Activated T-cell treated with anti-CD3 and anti-CD28 coated beads, Interleukin-2, amount 50 U/mL, for 24 hours (primary cell): ENCODE measurements around the gene KRT3.
"Not testable (repeated sequence)": the region's sequence is repeated elsewhere in the genome, so short reads cannot be mapped to it uniquely, and the experiment has no call there.

ENCODE experiments used
- DNase-seq: peaks from one replicate; pipeline ENCODE4 v3.0.0-alpha.2; 2020
- H3K27ac Mint-ChIP-seq: 2 replicates; pipeline ENCODE4 v1.8.0; 2020; ENCODE audit warnings: mild to moderate bottlenecking, mixed read lengths
- H3K27me3 Mint-ChIP-seq: 2 replicates; pipeline ENCODE4 v1.8.0; 2020; ENCODE audit warnings: mixed read lengths
- H3K36me3 Mint-ChIP-seq: 2 replicates; pipeline ENCODE4 v1.8.0; 2020; ENCODE audit warnings: low read depth, mixed read lengths
- H3K4me1 Mint-ChIP-seq: 2 replicates; pipeline ENCODE4 v1.8.0; 2020; ENCODE audit warnings: low read depth, mixed read lengths
- H3K4me3 Mint-ChIP-seq: 2 replicates; pipeline ENCODE4 v1.8.0; 2020; ENCODE audit warnings: mild to moderate bottlenecking, moderate library complexity, mixed read lengths
- H3K9me3 Mint-ChIP-seq: 2 replicates; pipeline ENCODE4 v1.8.0; 2020; ENCODE audit warnings: mixed read lengths

KRT3 gene

DNA sequence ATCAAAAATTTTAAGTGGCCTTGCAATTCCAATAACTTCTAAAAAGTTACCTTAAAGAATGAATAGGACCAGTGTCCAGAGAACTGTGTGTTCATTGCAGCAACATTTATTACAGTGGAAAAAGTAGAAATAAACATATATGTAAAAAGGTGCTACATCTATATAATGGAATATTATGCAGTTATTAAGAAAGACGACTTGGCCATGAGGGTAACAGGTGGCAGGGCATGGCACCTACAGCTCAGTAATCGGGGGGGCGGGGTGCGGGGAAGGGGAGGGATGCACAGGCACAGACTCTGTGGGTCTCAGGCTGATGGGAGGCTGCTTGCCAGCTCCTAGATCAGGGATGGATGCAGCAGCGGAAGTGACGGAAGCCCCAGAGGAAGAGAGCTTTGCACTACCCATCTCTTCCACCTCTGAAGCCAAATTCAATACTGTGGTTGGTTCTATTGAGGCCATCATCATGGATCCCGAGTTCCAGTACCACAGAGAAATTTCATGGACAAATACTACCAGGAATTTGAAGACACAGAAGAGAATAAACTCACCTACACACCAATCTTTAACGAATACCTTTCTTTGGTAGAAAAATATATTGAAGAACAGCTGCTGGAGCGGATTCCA is 32.8 kb downstream of the KRT3 start:
- H3K36me3 Mint-ChIP-seq, result no peaks in the 10 kb centered on the region
- H3K4me1 Mint-ChIP-seq, result no peaks in the 10 kb centered on the region
- H3K9me3 Mint-ChIP-seq, result peaks cover 15% of the 10 kb centered on the region
- H3K27ac Mint-ChIP-seq, result no peak overlapping the region
- DNase-seq, result no peak
- no peak overlapping the region for H3K4me3 Mint-ChIP-seq
- H3K27me3 Mint-ChIP-seq, result no peaks in the 10 kb centered on the region

- DNase-seq, result no peak
- Mint-ChIP-seq H3K4me3 (no peak overlapping the region), H3K27me3 (no peaks in the 10 kb centered on the region), H3K9me3 (peaks cover 15% of the 10 kb centered on the region), H3K4me1 (no peaks in the 10 kb centered on the region), H3K27ac (no peak overlapping the region), H3K36me3 (no peaks in the 10 kb centered on the region)
These were observed 34.1 kb downstream of the KRT3 start for GRCh38 chr12:52761802-52762201.

- DNase-seq, H3K27ac Mint-ChIP-seq, H3K27me3 Mint-ChIP-seq, H3K4me1 Mint-ChIP-seq, H3K36me3 Mint-ChIP-seq, H3K4me3 Mint-ChIP-seq: not testable (repeated sequence)
- peaks cover 15% of the 10 kb centered on the region for H3K9me3 Mint-ChIP-seq
These were observed 34.7 kb downstream of the KRT3 start for GRCh38 chr12:52761218-52761617.

DNA sequence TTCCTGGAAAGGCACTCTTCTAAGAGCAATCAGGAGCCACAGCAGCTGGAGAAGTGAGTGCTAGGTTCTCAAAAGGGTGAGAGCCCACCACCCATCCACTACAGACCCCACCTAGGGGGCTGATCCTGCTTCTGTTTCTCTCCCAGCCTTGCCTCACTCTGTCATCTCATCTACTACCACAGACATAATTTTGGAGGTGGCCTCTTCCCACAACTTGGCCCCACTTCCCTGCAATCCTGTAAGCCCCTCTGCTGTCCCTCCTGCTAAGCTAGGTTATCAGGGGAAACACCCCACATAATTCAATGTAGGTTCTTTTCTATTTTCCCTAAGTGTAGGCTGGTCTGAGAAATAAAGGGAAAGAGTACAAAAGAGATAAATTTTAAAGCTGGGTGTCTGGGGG is 35.3 kb downstream of the KRT3 start:
- no peak overlapping the region for H3K4me3 Mint-ChIP-seq
- DNase-seq, result no peak
- peaks cover 15% of the 10 kb centered on the region for H3K9me3 Mint-ChIP-seq
- no peaks in the 10 kb centered on the region for H3K36me3 Mint-ChIP-seq
- no peaks in the 10 kb centered on the region for H3K4me1 Mint-ChIP-seq
- no peak overlapping the region for H3K27ac Mint-ChIP-seq
- no peaks in the 10 kb centered on the region for H3K27me3 Mint-ChIP-seq

- no peak overlapping the region for H3K4me3 Mint-ChIP-seq
- peaks cover 15% of the 10 kb centered on the region for H3K9me3 Mint-ChIP-seq
- no peaks in the 10 kb centered on the region for H3K27me3 Mint-ChIP-seq
- DNase-seq, result no peak
- no peak overlapping the region for H3K27ac Mint-ChIP-seq
- H3K4me1 Mint-ChIP-seq, result no peaks in the 10 kb centered on the region
- no peaks in the 10 kb centered on the region for H3K36me3 Mint-ChIP-seq
These were observed 36.2 kb downstream of the KRT3 start for GRCh38 chr12:52759695-52760094.

- DNase-seq, result no peak
- no peaks in the 10 kb centered on the region for H3K36me3 Mint-ChIP-seq
- no peak overlapping the region for H3K27ac Mint-ChIP-seq
- H3K9me3 Mint-ChIP-seq, result peaks cover 15% of the 10 kb centered on the region
- no peaks in the 10 kb centered on the region for H3K27me3 Mint-ChIP-seq
- H3K4me3 Mint-ChIP-seq, result no peak overlapping the region
- no peaks in the 10 kb centered on the region for H3K4me1 Mint-ChIP-seq
These were observed 36.7 kb downstream of the KRT3 start for GRCh38 chr12:52759218-52759617.

GRCh38 chr12:52757449-52758176 is 38.3 kb downstream of the KRT3 start:
- H3K4me3 Mint-ChIP-seq, result no peak overlapping the region
- H3K36me3 Mint-ChIP-seq, result no peaks in the 10 kb centered on the region
- peaks cover 11% of the 10 kb centered on the region for H3K9me3 Mint-ChIP-seq
- DNase-seq, result no peak
- H3K4me1 Mint-ChIP-seq, result no peaks in the 10 kb centered on the region
- H3K27ac Mint-ChIP-seq, result no peak overlapping the region
- H3K27me3 Mint-ChIP-seq, result no peaks in the 10 kb centered on the region

DNA sequence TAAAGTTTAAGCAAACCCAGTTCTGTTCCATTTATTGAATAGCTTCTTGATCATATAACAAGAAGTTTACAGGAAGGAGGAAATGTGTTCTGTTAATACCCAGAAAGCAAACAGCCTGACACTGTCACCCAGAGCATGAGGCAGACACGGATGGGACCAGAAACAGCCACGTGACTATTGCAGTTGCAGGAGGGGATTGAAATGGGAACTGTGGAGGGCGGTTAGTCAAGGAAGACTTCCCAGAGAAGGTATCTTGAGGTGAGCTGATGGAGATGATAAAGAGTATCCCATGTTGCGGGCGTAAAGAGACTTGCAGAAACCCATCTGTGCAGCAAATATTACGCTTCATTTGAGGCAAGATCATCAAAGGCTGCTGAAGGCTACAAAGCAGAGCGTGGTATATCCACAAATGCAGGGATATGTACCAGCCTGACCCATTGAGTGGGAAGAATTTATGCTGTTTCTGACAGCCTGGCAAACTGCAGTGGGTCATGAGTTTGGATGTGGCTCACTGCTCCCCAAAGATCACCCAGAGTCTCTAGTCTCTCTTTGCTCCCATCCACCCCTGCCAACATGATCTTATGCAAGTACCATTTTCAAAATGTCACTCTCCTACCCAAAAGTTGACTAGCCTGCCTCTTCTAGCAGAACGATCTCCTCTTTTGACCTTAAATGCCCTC is 39.5 kb downstream of the KRT3 start:
- H3K27ac Mint-ChIP-seq, result no peak overlapping the region
- no peaks in the 10 kb centered on the region for H3K27me3 Mint-ChIP-seq
- DNase-seq, result no peak
- H3K9me3 Mint-ChIP-seq, result peaks cover 9% of the 10 kb centered on the region
- no peaks in the 10 kb centered on the region for H3K4me1 Mint-ChIP-seq
- H3K4me3 Mint-ChIP-seq, result no peak overlapping the region
- H3K36me3 Mint-ChIP-seq, result no peaks in the 10 kb centered on the region

DNA sequence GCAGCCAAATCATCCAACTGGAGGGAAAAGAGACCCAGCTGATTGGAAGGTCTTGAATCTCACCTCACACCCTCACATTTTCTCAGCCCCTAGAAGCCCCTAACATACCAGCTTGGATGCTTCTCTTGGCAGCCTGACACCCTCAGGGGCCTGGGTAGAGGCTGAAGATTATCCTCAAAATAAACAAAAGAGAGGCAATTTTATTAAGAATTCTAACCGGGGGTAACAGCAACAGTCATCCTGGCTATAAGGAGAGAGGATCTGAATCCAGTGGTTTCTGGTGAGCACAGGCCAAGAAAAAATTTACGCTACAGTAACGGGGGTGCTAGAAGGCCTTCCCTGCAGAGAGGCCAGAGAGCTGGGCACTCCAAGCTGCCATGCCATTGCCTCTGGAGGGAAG is 40.4 kb downstream of the KRT3 start:
- H3K4me3 Mint-ChIP-seq, result no peak overlapping the region
- peaks cover 3% of the 10 kb centered on the region for H3K9me3 Mint-ChIP-seq
- no peak for DNase-seq
- H3K27me3 Mint-ChIP-seq, result no peaks in the 10 kb centered on the region
- H3K36me3 Mint-ChIP-seq, result no peaks in the 10 kb centered on the region
- H3K4me1 Mint-ChIP-seq, result peaks cover under 1% of the 10 kb centered on the region
- H3K27ac Mint-ChIP-seq, result no peak overlapping the region

GRCh38 chr12:52754135-52754534 is 41.8 kb downstream of the KRT3 start:
- Mint-ChIP-seq H3K27me3 (no peaks in the 10 kb centered on the region), H3K9me3 (peaks cover 3% of the 10 kb centered on the region), H3K36me3 (no peaks in the 10 kb centered on the region), H3K4me3 (no peak overlapping the region), H3K27ac (no peak overlapping the region), H3K4me1 (peaks cover 5% of the 10 kb centered on the region)
- DNase-seq, result no peak

- Mint-ChIP-seq H3K27me3 (no peaks in the 10 kb centered on the region), H3K27ac (no peak overlapping the region), H3K36me3 (no peaks in the 10 kb centered on the region), H3K4me3 (no peak overlapping the region), H3K4me1 (peaks cover 13% of the 10 kb centered on the region), H3K9me3 (no peaks in the 10 kb centered on the region)
- no peak for DNase-seq
These were observed 42.6 kb downstream of the KRT3 start for GRCh38 chr12:52753283-52753682.

- no peaks in the 10 kb centered on the region for H3K27me3 Mint-ChIP-seq
- no peak for DNase-seq
- no peak overlapping the region for H3K27ac Mint-ChIP-seq
- no peaks in the 10 kb centered on the region for H3K36me3 Mint-ChIP-seq
- no peak overlapping the region for H3K4me3 Mint-ChIP-seq
- peaks cover 15% of the 10 kb centered on the region for H3K4me1 Mint-ChIP-seq
- H3K9me3 Mint-ChIP-seq, result no peaks in the 10 kb centered on the region
These were observed 43.4 kb downstream of the KRT3 start for GRCh38 chr12:52752516-52752915.

- Mint-ChIP-seq H3K4me3 (no peak overlapping the region), H3K36me3 (no peaks in the 10 kb centered on the region), H3K27ac (no peak overlapping the region), H3K9me3 (no peaks in the 10 kb centered on the region), H3K4me1 (peaks cover 15% of the 10 kb centered on the region), H3K27me3 (no peaks in the 10 kb centered on the region)
- DNase-seq, result no peak
These were observed 44.1 kb downstream of the KRT3 start for GRCh38 chr12:52751795-52752194.

- not testable (repeated sequence) for DNase-seq, H3K27ac Mint-ChIP-seq, H3K9me3 Mint-ChIP-seq, H3K36me3 Mint-ChIP-seq, H3K27me3 Mint-ChIP-seq, H3K4me3 Mint-ChIP-seq
- H3K4me1 Mint-ChIP-seq, result peaks cover 15% of the 10 kb centered on the region
These were observed 45.4 kb downstream of the KRT3 start for GRCh38 chr12:52750532-52750931.

- Mint-ChIP-seq H3K27ac (no peak overlapping the region), H3K27me3 (no peaks in the 10 kb centered on the region), H3K36me3 (no peaks in the 10 kb centered on the region)
These were observed 46.1 kb downstream of the KRT3 start for GRCh38 chr12:52749827-52750226.

More at GRCh38 chr12:52749827-52750226, 46.1 kb downstream of the KRT3 start:
- Mint-ChIP-seq H3K9me3 (no peaks in the 10 kb centered on the region), H3K4me1 (peaks cover 15% of the 10 kb centered on the region), H3K4me3 (no peak overlapping the region)
- DNase-seq, result no peak
